ENCODE measurements around the gene CLRN2.

- no peak for TF ChIP-seq CTCF (conservative IDR thresholded peaks at IDR 0.05)
- TF ChIP-seq ZFX (IDR thresholded peaks at IDR 0.05), result no peak
Measured at GRCh38 chr4:17514865-17515264, at the start of gene CLRN2.

All from C4-2B (cell line).